Activated naive CD4-positive, alpha-beta T cell treated with anti-CD3 and anti-CD28 coated beads, Interleukin-2, amount 50 U/mL, for 16 hours (primary cell): ENCODE data around the gene DYDC2.

Experiments used
- DNase-seq: peaks from one replicate; pipeline ENCODE4 v3.0.0-alpha.2; 2020

DYDC2 gene

GRCh38 chr10:80372675-80373074 is 16.1 kb downstream of the DYDC2 start:
- no peak for DNase-seq

- no peak for DNase-seq
These were observed 16.9 kb downstream of the DYDC2 start for GRCh38 chr10:80373502-80373901.

GRCh38 chr10:80379701-80380100 is 23.1 kb downstream of the DYDC2 start:
- no peak for DNase-seq

- DNase-seq: no peak
These were observed 23.6 kb downstream of the DYDC2 start for GRCh38 chr10:80380185-80380584.

- peak; percentile 41 for DNase-seq
These were observed 26.4 kb downstream of the DYDC2 start for GRCh38 chr10:80382989-80383388.

GRCh38 chr10:80390740-80391139 is 34.2 kb downstream of the DYDC2 start:
- no peak for DNase-seq

- DNase-seq: no peak
These were observed 35.7 kb downstream of the DYDC2 start for GRCh38 chr10:80392250-80392649.

- DNase-seq: no peak
These were observed 37.9 kb downstream of the DYDC2 start for GRCh38 chr10:80394358-80394916.

- DNase-seq: no peak
These were observed 40.4 kb downstream of the DYDC2 start for GRCh38 chr10:80397014-80397413.

- DNase-seq: no peak
These were observed 43.7 kb downstream of the DYDC2 start for GRCh38 chr10:80400136-80400804.

- DNase-seq: no peak
These were observed 48.5 kb downstream of the DYDC2 start for GRCh38 chr10:80405035-80405434.

- DNase-seq: no peak
These were observed 49.0 kb downstream of the DYDC2 start for GRCh38 chr10:80405626-80406025.

- no peak for DNase-seq
These were observed 49.6 kb downstream of the DYDC2 start for GRCh38 chr10:80406204-80406603.

- peak; percentile 55 for DNase-seq
These were observed 51.2 kb downstream of the DYDC2 start for GRCh38 chr10:80407812-80408241.

- DNase-seq: peak; percentile 90
These were observed 51.9 kb downstream of the DYDC2 start, which contains the start of gene PRXL2A for GRCh38 chr10:80408242-80409101. Gene PRXL2A (plus strand): TSS chr10:80408551. CDS start chr10:80420468, 11,917 bp downstream.

GRCh38 chr10:80409121-80409520 is 52.5 kb downstream of the DYDC2 start:
- no peak for DNase-seq

- no peak for DNase-seq
These were observed 53.5 kb downstream of the DYDC2 start for GRCh38 chr10:80410122-80410521.

- no peak for DNase-seq
These were observed 54.1 kb downstream of the DYDC2 start for GRCh38 chr10:80410578-80411145.

- DNase-seq: no peak
These were observed 54.7 kb downstream of the DYDC2 start for GRCh38 chr10:80411267-80411668.

- no peak for DNase-seq
These were observed 55.2 kb downstream of the DYDC2 start for GRCh38 chr10:80411681-80412220.

GRCh38 chr10:80412486-80412885 is 55.9 kb downstream of the DYDC2 start:
- no peak for DNase-seq

- no peak for DNase-seq
These were observed 56.9 kb downstream of the DYDC2 start for GRCh38 chr10:80413271-80413996.
